Right lobe of liver (tissue), 6 donors: Measurements from ENCODE around the gene ZNF219. TPM values are rescaled to one million over a fixed set of nuclear protein-coding genes. Genes with fewer than 3 reads are reported as not detected.

ENCODE experiments used
- ATAC-seq, 4 donors: fragments of 200-7000 bp; cut with Tn5 transposase; one replicate each; pipeline ENCODE4 v1.9.1; 2020; ENCODE audit warnings: mild to moderate bottlenecking in 4 of 4, moderate library complexity in 4 of 4
- DNase-seq, 3 donors: peaks; one replicate each; pipeline ENCODE4 v3.0.0-alpha.2; 2020
- H3K27ac ChIP-seq, 3 donors: fragments of 200-600 bp; one replicate each; pipeline ENCODE4 v1.8.0; 2022
- H3K27me3 ChIP-seq, 2 donors: fragments of 200-600 bp; one replicate each; pipeline ENCODE4 v1.8.0; 2022
- H3K36me3 ChIP-seq, 4 donors: fragments of 200-600 bp; sonication (generic) in 1 of 4; one replicate each; pipeline versions ENCODE4 v1.5.1 to v1.8.0; 2017 to 2022; ENCODE audit warnings: control low read depth in 1 of 4
- H3K4me1 ChIP-seq, 4 donors: fragments of 200-600 bp; sonication (generic) in 1 of 4; one replicate each; pipeline versions ENCODE4 v1.5.1 to v1.8.0; 2017 to 2022; ENCODE audit warnings: control low read depth in 1 of 4
- H3K4me3 ChIP-seq, 3 donors: fragments of 200-600 bp; one replicate each; pipeline ENCODE4 v1.8.0; 2022
- H3K9me3 ChIP-seq, 4 donors: fragments of 200-600 bp; sonication (generic) in 1 of 4; one replicate each; pipeline versions ENCODE4 v1.5.1 to v1.8.0; 2017 to 2022; ENCODE audit warnings: control low read depth in 1 of 4
- CTCF ChIP-seq, 4 donors: fragments of 200-600 bp in 3 of 4; fragments of 450-650 bp in 1 of 4; IDR thresholded peaks; one replicate each; pipeline versions ENCODE4 v1.5.1 to v1.8.0; 2016 to 2022; ENCODE audit warnings: antibody characterized with exemption in 4 of 4, mild to moderate bottlenecking in 2 of 4
- POLR2A ChIP-seq: fragments of 450-650 bp; IDR thresholded peaks from one replicate; pipeline ENCODE4 v1.6.1; 2017; ENCODE audit warnings: antibody characterized with exemption, mild to moderate bottlenecking
- WGBS: methylation state at CpG from one replicate; pipeline ENCODE4 v1.1.6; 2018; ENCODE audit warnings: low coverage, low lambda C conversion rate; ENCODE audit not compliant: insufficient coverage; ENCODE audit errors: missing lambda C conversion rate; 5-methylcytosine and 5-hydroxymethylcytosine counted together
- intact Hi-C, 2 donors: fragments of 100-400 bp; cut with DNase I; formaldehyde crosslinking; loops; one replicate each; pipeline versions ENCODE4 v1.11.2 to v1.14.1; 2022
- total RNA-seq, 6 experiments: library from RNA; depleted of rRNA in 2 of 6; stranded (reverse); fragments of >200 nt in 2 of 6; fragmentation: NEBNext Ultra II Directional in 3 of 6; extraction: Animal tissue kit (Norgen Biotek cat#: 25700) in 3 of 6; gene quantifications; one replicate each; pipeline versions ENCODE4 v1.1.0 to v1.2.4, GENCODE V29; 2016 to 2023
- donor health status: DM: no; HTN: yes; CAD: no.
- donor health status: DM: no; HTN: no; CAD: no.
- donor health status: DM: no; HTN: no; CAD: no.
- donor health status: DM: no; HTN: yes; CAD: no.
- donor health status: DM: no; HTN: yes; CAD: no.

ZNF219 gene
- total RNA-seq, 6 experiments from 2014 or later: 6.9 to 20.6 (median 9.3) TPM

- Histone ChIP-seq H3K27ac (no peak overlapping the region), H3K4me1 (peaks cover 0 to 41% (median 7%) of the 10 kb centered on the region in 4 donors), H3K9me3 (no peaks in the 10 kb centered on the region), H3K27me3 (no peaks in the 10 kb centered on the region), H3K4me3 (no peak overlapping the region), H3K36me3 (no peaks in the 10 kb centered on the region)
- peak in 1 of 4 donors; percentile 33 for ATAC-seq
- intact Hi-C loops: no loop called here
- WGBS: 32% methylated on average over 3 of the region's 3 CpGs
- TF ChIP-seq CTCF (IDR thresholded peaks at IDR 0.05) (no peak), POLR2A (no peak)
- DNase-seq: peak in 1 of 3 donors; percentile 29
These were observed 35.0 kb downstream of the ZNF219 start for GRCh38 chr14:21063479-21063878.

- no peaks in the 10 kb centered on the region for H3K9me3 ChIP-seq
- ATAC-seq (peak in 3 of 4 donors; percentile 2 to 27 (median 6)), DNase-seq (no peak)
- H3K36me3 ChIP-seq: no peaks in the 10 kb centered on the region
- H3K27me3 ChIP-seq: no peaks in the 10 kb centered on the region
- intact Hi-C loops: no loop called here
- H3K27ac ChIP-seq: peak overlapping the region; percentile 37 to 73 (median 54)
- peak; percentile 40 for TF ChIP-seq POLR2A
- TF ChIP-seq CTCF (IDR thresholded peaks at IDR 0.05): no peak
- 42% methylated on average over 3 of the region's 3 CpGs for WGBS
- peaks cover 0 to 45% (median 9%) of the 10 kb centered on the region in 4 donors for H3K4me1 ChIP-seq
- H3K4me3 ChIP-seq: peak overlapping the region; percentile 12 to 45 (median 27)
These were observed 37.1 kb downstream of the ZNF219 start for GRCh38 chr14:21061347-21061668.

- DNase-seq (no peak), ATAC-seq (peak; percentile 47 to 69 (median 60))
- no peaks in the 10 kb centered on the region for H3K9me3 ChIP-seq
- peaks cover 0 to 50% (median 12%) of the 10 kb centered on the region in 4 donors for H3K4me1 ChIP-seq
- no peaks in the 10 kb centered on the region for H3K27me3 ChIP-seq
- intact Hi-C loops: no loop called here
- no peaks in the 10 kb centered on the region for H3K36me3 ChIP-seq
- WGBS: 32% methylated on average over 13 of the region's 13 CpGs
- peak overlapping the region; percentile 12 to 45 (median 27) for H3K4me3 ChIP-seq
- no peak for TF ChIP-seq POLR2A
- TF ChIP-seq CTCF (IDR thresholded peaks at IDR 0.05): no peak
- peak overlapping the region; percentile 37 to 73 (median 54) for H3K27ac ChIP-seq
These were observed 37.7 kb downstream of the ZNF219 start for GRCh38 chr14:21060614-21061346.

GRCh38 chr14:21059842-21060613, 38.4 kb downstream of the ZNF219 start:
- intact Hi-C loops: loop anchor here in 1 of 2 donors (5.0 kb wide), 1 partner anchor 42 kb away; the partner anchor contains the start of gene TMEM253
- Histone ChIP-seq H3K27ac (peak overlapping the region in 2 of 3 donors; percentile 54 to 73), H3K36me3 (no peaks in the 10 kb centered on the region), H3K9me3 (no peaks in the 10 kb centered on the region), H3K4me1 (peaks cover 0 to 55% (median 14%) of the 10 kb centered on the region in 4 donors), H3K4me3 (peak overlapping the region in 2 of 3 donors; percentile 27 to 45), H3K27me3 (no peaks in the 10 kb centered on the region)
- DNase-seq (no peak), ATAC-seq (no peak)
- TF ChIP-seq CTCF (IDR thresholded peaks at IDR 0.05) (no peak), POLR2A (no peak)
- WGBS: 65% methylated on average over 6 of the region's 8 CpGs
